ENCODE results near the gene MRPS25. TPM values are rescaled to one million over a fixed set of nuclear protein-coding genes. Genes with fewer than 3 reads are reported as not detected.

The MRPS25 gene
- polyA plus RNA-seq, 1 of the 3 experiments (the other 2 are of a cell fraction) = 41.5 TPM

DNA sequence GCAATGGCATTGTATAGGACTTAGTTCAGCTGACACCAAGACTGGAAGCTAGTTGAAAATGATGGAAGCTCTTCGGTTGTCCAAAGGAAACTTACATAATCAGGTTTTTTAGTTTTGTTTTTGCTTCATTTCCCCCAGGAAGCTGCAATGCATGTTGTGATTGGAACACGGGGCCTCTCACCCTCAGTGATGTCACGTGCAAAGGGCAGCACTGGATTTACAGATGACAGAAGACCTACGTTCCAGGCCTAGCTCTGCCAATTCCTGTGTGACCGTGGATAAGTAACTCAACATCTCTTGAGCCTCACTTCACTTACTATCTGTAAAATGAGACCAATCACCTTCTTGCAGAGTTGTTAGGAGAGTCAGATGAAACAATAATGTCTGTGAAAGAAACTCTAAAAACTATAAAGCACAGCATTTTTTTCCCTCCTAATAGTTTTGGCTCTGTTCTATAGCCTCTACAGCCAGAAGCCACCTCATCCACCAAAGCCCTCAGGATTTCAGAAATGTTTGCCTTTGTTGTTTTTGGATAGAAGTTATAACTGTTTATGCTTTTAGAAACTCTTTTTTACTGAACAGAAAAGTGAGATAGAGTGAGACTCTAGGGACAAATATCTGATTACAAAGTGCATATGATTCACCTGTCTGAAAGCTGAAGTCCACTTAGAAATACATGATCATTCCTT is 29.2 kb upstream of the MRPS25 start:
- POLR2A ChIA-PET = no interaction called here
- Histone ChIP-seq H2AFZ (ENCODE audit: low read depth) (no peak overlapping the region), H3K4me2 (no peak overlapping the region), H3K4me1 (ENCODE audit: control insufficient read depth in 1 of 2, insufficient read depth in 2 of 2, low read depth in 1 of 2, low read length in 1 of 2) (peaks cover 0 to 11% of the 10 kb centered on the region in 2 experiments; a peak in 1 of 4 replicates), H3K27me3 (ENCODE audit: insufficient read depth) (no peaks in the 10 kb centered on the region), H3K79me2 (ENCODE audit: insufficient read depth) (peaks cover 31% of the 10 kb centered on the region), H3F3A (replicated peaks; ENCODE audit: insufficient read depth) (peaks cover 6% of the 10 kb centered on the region), H4K20me1 (ENCODE audit: insufficient read depth) (no peaks in the 10 kb centered on the region), H3K9ac (no peak overlapping the region), H3K9me3 (no peaks in the 10 kb centered on the region), H3K4me3 (ENCODE audit: low read depth in 2 of 2, low read length in 1 of 2) (no peak overlapping the region), H3K36me3 (replicated peaks in 1 of 2; ENCODE audit: control insufficient read depth in 1 of 2, insufficient read depth in 2 of 2, low read length in 1 of 2) (peaks cover 39 to 49% of the 10 kb centered on the region in 2 experiments), H3K9me2 (no peaks in the 10 kb centered on the region), H3K27ac (ENCODE audit: low read depth in 2 of 2, low read length in 1 of 2) (no peak overlapping the region)
- WGBS (ENCODE audit: low lambda C conversion rate) = 88% methylated on average over 5 of the region's 5 CpGs
- DNase-seq = no peak
- no peak for TF ChIP-seq YY1 (IDR thresholded peaks at IDR 0.05; ENCODE audit: low read depth)
- TF ChIP-seq MEF2A (IDR thresholded peaks at IDR 0.05; ENCODE audit: borderline replicate concordance, low read depth) = no peak
- TF ChIP-seq, protein P1, sequence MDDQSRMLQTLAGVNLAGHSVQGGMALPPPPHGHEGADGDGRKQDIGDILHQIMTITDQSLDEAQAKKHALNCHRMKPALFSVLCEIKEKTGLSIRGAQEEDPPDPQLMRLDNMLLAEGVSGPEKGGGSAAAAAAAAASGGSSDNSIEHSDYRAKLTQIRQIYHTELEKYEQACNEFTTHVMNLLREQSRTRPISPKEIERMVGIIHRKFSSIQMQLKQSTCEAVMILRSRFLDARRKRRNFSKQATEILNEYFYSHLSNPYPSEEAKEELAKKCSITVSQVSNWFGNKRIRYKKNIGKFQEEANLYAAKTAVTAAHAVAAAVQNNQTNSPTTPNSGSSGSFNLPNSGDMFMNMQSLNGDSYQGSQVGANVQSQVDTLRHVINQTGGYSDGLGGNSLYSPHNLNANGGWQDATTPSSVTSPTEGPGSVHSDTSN (IDR thresholded peaks at IDR 0.05) = no peak
- TF ChIP-seq FOSL2 (IDR thresholded peaks at IDR 0.05; ENCODE audit: borderline replicate concordance, low read depth) = no peak
- TF ChIP-seq POLR2AphosphoS5 (IDR thresholded peaks at IDR 0.05; ENCODE audit: low read depth, low read length) = no peak
- no peak for TF ChIP-seq MXI1 (IDR thresholded peaks at IDR 0.05; ENCODE audit: low read depth, low read length)
- TF ChIP-seq RXRA (IDR thresholded peaks at IDR 0.05; ENCODE audit: borderline replicate concordance, low read depth) = no peak
- TF ChIP-seq CHD2 (IDR thresholded peaks at IDR 0.05; ENCODE audit: low read length, partially characterized antibody) = no peak
- no peak for TF ChIP-seq NFIC (IDR thresholded peaks at IDR 0.05; ENCODE audit: borderline replicate concordance)
- no peak for TF ChIP-seq NRF1 (IDR thresholded peaks at IDR 0.05; ENCODE audit: low read depth, low read length)
- no peak for TF ChIP-seq FOXM1 (IDR thresholded peaks at IDR 0.05; ENCODE audit: low read depth)
- TF ChIP-seq, protein P2, sequence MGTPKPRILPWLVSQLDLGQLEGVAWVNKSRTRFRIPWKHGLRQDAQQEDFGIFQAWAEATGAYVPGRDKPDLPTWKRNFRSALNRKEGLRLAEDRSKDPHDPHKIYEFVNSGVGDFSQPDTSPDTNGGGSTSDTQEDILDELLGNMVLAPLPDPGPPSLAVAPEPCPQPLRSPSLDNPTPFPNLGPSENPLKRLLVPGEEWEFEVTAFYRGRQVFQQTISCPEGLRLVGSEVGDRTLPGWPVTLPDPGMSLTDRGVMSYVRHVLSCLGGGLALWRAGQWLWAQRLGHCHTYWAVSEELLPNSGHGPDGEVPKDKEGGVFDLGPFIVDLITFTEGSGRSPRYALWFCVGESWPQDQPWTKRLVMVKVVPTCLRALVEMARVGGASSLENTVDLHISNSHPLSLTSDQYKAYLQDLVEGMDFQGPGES (IDR thresholded peaks at IDR 0.05; ENCODE audit: low read depth, low read length) = no peak
- no peak for TF ChIP-seq GABPA (IDR thresholded peaks at IDR 0.05; ENCODE audit: low read depth)
- TF ChIP-seq, protein P3, sequence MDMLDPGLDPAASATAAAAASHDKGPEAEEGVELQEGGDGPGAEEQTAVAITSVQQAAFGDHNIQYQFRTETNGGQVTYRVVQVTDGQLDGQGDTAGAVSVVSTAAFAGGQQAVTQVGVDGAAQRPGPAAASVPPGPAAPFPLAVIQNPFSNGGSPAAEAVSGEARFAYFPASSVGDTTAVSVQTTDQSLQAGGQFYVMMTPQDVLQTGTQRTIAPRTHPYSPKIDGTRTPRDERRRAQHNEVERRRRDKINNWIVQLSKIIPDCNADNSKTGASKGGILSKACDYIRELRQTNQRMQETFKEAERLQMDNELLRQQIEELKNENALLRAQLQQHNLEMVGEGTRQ (IDR thresholded peaks at IDR 0.05; ENCODE audit: borderline replicate concordance, low read depth, low read length) = no peak
- CTCF ChIA-PET = interaction anchor here (1.0 to 1.6 kb wide), 2 partner anchors 12 to 168 kb away, joined by 3 read pairs; no protein-coding TSS in a partner anchor

DNA sequence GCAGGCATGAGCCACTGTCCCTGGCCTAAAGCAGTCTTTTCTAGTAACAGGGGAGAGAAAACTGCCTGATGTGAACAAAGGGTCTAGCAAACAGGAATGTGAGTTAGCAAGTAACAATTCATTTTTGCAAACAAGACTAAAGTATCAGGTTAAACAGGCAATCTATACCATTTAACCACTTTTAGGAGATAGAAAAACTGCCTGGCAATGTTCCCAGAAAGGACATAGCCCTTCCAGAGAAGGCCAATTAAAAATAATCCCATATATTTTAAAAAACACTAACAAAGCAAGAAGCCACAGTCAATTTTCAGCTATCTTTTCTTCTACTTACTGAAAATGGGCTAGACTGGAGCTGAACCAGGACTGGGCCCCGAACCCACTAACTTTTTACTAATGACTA is 27.6 kb upstream of the MRPS25 start:
- no peak overlapping the region for H3K9ac ChIP-seq
- no peaks in the 10 kb centered on the region for H3K9me2 ChIP-seq
- ChIA-PET CTCF (interaction anchor here (1.0 to 1.2 kb wide), 2 partner anchors 42 to 166 kb away, joined by 4 to 5 read pairs; no protein-coding TSS in a partner anchor), POLR2A (no interaction called here)
- WGBS (ENCODE audit: low lambda C conversion rate) = 84% methylated on average over 1 of the region's 1 CpG
- no peaks in the 10 kb centered on the region for H3K27me3 ChIP-seq (ENCODE audit: insufficient read depth)
- H2AFZ ChIP-seq (ENCODE audit: low read depth) = no peak overlapping the region
- peaks cover 0 to 7% of the 10 kb centered on the region in 2 experiments; a peak in 1 of 4 replicates for H3K4me1 ChIP-seq (ENCODE audit: control insufficient read depth in 1 of 2, insufficient read depth in 2 of 2, low read depth in 1 of 2, low read length in 1 of 2)
- no peak overlapping the region for H3K4me2 ChIP-seq
- H3K4me3 ChIP-seq (ENCODE audit: low read depth in 2 of 2, low read length in 1 of 2) = no peak overlapping the region
- peaks cover 19% of the 10 kb centered on the region for H3K79me2 ChIP-seq (ENCODE audit: insufficient read depth)
- no peak overlapping the region; a peak in 1 of 4 replicates for H3K27ac ChIP-seq (ENCODE audit: low read depth in 2 of 2, low read length in 1 of 2)
- H3K36me3 ChIP-seq (replicated peaks in 1 of 2; ENCODE audit: control insufficient read depth in 1 of 2, insufficient read depth in 2 of 2, low read length in 1 of 2) = peaks cover 39 to 60% of the 10 kb centered on the region in 2 experiments
- peaks cover 6% of the 10 kb centered on the region for H3F3A ChIP-seq (replicated peaks; ENCODE audit: insufficient read depth)
- no peaks in the 10 kb centered on the region for H3K9me3 ChIP-seq
- TF ChIP-seq ELF1 (IDR thresholded peaks at IDR 0.05) (no peak), MEF2A (IDR thresholded peaks at IDR 0.05; ENCODE audit: borderline replicate concordance, low read depth) (no peak), NFIC (IDR thresholded peaks at IDR 0.05; ENCODE audit: borderline replicate concordance) (no peak), TEAD4 (IDR thresholded peaks at IDR 0.05; ENCODE audit: borderline replicate concordance, insufficient read depth) (no peak), TAF1 (IDR thresholded peaks at IDR 0.05; ENCODE audit: borderline replicate concordance, low read depth, low read length) (no peak)
- DNase-seq = no peak
- H4K20me1 ChIP-seq (ENCODE audit: insufficient read depth) = no peaks in the 10 kb centered on the region

Measured in SK-N-SH (cell line).